GM21360 (cell line): Measurements from ENCODE around the gene SCPEP1.

ENCODE experiments used
- ATAC-seq: cut with Tn5 transposase; IDR thresholded peaks from one replicate; pipeline ENCODE4 v1.9.1; 2021; ENCODE audit warnings: mild to moderate bottlenecking, moderate library complexity; ENCODE audit not compliant: unreplicated experiment

Gene SCPEP1

DNA sequence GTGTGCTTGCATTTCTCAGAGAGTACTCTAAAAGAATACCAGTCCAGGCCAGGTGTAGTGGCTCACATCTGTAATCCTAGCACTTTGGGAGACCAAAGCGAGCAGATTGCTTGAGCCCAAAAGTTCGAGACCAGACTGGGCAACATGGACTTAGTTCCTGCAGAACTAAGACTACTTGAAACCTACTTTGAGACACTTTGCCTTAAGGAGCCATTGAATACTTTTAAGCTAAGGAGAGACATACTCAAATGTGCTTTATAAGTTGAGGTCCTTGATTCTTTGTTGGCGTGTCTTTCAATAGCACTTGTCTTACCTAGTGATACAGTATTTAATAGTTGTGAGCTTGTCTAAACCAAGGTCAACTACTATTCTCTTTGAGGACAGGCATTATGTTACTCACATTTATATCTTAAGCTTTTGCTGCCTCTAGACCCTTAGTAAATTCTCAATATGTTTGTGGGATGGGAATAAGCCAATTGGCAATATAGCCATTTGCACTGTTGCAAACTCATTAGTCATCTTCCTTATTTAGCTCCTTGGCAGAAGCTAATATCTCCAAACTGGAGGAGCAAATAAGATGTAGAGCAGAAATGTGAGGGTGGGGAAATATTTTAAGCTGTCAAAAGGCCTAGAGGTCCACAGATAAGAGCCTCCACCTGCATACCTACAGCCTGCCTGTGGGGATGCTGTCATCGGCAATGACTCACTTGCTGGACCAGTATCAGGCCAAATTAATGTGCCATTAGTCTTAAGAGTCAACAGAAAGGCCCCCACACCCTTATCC lies 16.3 kb downstream of the SCPEP1 start:
- ATAC-seq: no peak

DNA sequence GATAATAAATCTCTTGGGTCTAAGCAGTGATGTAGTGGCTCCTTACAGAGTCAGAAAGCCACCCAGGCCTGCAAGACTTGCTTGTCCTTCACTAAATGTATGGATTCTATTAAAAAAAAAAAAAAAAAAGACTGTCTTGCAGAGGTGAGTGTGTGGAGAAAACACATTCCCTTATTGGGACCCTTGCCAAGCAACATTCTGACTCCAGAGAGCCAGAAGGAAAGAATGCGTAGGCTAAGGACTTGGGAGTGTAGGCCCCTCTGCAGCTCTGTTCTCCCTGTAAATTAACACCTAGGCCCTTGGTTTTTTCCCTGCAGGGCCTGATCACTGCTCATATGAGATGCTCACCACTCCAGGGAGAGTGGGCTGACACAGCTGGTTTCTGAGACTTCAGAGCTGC lies 17.8 kb downstream of the SCPEP1 start:
- no peak for ATAC-seq

DNA sequence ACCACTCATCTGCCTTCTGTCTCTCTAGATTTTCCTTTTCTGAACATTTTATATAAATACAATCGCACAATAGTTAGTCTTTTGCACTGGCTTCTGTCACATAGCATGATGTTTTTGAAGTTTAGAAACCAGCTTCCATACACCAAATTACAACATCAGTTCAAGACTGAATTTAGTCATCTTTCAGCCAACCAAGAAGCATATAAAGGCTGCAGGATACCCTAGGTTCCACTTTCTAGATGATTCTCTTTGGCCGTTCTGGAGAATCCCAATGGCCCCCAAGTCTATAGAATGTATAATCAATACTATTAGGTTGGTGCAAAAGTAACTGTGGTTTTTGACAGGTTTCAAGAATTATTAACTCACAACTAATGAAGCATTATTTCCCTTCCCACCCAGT lies 19.4 kb downstream of the SCPEP1 start:
- ATAC-seq: no peak

DNA sequence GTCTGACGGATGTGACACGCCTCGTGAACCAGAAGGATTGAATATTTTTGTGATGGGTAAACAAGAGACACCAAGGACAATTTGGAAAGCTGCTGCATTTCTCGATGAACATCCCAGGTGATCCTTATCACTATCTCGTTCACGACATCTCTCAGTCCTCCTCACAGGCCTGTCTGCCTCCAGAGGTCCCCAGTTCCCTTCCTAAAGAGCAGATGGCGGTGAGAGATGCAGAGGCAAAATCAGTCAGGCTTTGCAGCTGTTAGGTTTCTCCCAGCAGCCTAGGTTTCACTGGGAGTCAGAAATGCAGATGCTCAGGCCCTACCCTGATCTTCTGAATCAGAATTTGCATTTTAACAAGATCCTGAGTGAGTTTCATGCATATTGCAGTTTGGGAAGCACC lies 23.6 kb downstream of the SCPEP1 start:
- ATAC-seq: no peak

DNA sequence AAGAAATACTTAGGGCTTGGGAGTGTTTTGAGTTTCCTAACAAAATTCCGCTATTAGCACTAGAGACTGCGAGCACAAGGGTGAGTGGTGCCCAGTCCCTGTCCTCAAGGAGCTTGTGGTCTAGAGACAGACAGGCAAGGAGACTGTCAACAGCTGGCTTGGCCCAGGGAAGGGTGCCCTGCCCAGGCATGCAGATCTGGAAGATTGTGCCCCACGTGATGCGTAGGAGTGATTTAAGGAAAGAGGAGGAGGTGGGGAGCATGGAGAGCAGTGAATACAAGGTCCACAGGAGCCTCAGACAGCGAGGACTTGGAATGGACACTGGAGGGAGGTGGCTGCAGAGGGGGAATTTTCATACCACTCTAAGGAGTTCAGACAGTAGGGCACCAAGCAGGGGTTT lies 25.0 kb downstream of the SCPEP1 start:
- ATAC-seq: no peak

DNA sequence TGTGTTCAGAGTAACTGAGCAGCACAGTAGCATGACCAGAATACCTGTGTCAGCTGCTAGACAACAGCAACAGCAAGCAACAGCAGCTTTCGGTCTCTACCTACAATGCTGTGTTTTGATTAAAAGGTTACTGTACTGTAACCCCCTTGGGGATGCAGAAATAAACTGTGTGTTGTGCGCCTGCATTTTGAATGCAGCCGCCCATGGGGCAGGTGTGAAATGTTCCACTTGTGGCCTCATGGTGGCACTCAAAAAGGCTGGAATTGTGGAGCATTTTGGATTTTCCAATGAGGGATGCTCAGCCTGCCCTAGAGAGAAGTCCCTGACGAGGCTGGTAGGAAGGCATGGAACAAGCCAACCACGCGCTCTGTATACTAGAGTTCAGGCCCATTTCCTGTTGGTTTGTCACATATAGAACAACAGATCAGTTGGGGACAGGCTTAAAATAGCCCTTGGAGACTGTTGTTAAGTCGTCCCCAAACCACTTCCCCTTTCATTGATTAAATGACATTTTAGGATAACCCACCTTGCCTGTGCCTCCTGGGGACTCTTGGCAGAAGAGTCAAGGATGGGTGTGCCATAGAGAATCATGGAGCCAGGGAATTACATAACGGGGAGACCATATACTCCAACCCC lies 27.1 kb downstream of the SCPEP1 start:
- peak; percentile 81 for ATAC-seq

DNA sequence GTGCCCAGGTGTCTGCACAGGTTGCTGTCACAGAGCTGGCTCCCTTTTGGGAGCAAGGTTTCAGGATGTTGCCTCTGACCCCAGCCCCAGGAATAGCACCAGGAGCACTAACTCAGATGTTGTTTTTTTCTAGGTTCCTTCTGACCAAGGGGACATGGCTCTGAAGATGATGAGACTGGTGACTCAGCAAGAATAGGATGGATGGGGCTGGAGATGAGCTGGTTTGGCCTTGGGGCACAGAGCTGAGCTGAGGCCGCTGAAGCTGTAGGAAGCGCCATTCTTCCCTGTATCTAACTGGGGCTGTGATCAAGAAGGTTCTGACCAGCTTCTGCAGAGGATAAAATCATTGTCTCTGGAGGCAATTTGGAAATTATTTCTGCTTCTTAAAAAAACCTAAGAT lies 28.1 kb downstream of the SCPEP1 start:
- ATAC-seq: no peak

DNA sequence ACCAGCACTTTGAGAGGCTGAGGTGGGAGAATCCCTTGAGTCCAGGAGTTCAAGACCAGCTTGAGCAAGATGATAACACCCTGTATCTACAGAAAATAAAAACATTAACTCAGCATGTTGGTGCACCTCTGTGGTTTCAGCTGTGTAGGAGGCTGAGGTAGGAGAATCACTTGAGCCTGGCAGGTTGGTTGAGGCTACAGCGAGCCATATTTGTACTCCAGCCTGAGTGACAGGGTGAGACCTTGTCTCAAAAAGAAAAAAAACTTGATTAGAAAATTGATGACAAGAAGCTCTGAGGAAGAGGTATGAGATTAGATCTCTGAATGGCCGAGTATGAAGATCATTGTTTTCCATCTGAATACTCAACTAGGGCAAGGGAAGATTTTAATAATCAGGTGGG lies 31.0 kb downstream of the SCPEP1 start:
- ATAC-seq: no peak

DNA sequence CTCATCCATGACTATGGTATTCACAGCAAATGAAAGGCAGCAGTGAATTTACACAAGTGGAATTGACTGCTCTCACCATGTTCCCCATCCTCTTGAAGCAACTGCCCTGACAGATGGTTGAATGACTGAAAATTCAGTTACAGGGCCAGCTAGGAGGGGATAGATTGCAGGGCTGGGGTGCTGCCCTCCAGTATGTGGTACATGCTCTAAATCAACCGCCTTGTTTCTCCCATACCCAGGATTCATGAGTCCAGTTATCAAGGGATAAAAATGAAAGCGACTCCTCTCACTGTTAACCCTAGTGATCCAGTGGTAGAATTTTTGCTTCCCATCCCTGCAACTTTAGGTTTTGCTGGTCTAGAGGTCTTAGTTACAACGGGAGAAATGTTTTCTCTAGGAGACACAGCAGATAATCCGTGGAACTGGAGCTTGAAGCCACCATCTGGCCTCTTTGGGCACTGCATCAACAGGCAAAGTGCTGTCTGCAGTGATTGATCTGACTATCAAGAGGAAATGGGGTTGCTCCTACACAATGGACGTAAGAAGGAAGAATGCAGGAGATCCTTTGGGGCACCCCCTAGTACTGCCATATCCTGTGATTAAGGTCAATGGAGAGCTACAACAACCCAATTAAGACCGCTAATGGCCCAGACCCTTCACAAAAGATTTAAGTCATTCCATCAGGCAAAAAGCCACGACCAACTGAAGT lies 32.0 kb downstream of the SCPEP1 start:
- ATAC-seq: no peak

DNA sequence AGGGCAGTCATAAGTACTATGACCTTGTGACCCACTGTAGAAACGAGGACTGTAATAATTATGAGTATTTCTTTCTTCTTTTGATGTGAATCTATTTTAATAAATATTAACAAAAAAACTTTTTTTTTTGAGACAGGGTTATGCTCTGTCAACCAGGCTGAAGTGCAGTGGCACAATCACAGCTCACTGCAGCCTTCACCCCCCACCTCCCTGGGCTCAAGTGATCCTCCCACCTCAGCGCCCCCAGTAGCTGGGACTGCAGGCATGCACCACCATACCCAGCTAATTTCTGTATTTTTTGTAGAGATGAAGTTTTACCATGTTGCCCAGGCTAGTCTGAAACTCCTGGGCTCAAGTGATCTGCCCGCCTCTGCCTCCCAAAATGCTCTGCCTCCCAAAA lies 32.6 kb downstream of the SCPEP1 start:
- ATAC-seq: no peak

DNA sequence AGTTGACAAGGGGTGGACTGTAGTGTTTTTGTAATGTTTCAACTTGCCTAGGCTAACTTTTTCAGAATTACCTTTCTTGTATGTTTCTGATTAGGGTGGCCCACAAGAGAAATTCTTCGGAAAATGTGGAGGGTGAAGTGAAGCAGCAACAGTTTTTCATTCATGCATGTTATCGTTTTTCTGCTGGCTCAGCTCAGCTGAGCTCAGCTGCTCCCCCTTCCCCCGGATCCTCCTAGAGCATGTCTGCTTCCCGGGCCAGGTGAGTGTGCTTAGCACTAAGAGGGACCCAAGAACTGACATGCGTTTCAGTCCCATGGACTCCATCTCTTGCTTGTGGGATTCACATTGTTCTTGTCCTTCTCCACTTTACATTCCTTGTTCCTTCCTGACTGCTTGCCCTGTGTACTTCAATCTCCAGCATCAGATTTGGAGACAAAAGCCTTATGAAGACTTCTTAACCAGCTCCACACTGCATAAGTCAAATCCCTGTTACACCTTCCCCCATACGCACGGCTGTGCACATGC lies 33.6 kb downstream of the SCPEP1 start:
- no peak for ATAC-seq

DNA sequence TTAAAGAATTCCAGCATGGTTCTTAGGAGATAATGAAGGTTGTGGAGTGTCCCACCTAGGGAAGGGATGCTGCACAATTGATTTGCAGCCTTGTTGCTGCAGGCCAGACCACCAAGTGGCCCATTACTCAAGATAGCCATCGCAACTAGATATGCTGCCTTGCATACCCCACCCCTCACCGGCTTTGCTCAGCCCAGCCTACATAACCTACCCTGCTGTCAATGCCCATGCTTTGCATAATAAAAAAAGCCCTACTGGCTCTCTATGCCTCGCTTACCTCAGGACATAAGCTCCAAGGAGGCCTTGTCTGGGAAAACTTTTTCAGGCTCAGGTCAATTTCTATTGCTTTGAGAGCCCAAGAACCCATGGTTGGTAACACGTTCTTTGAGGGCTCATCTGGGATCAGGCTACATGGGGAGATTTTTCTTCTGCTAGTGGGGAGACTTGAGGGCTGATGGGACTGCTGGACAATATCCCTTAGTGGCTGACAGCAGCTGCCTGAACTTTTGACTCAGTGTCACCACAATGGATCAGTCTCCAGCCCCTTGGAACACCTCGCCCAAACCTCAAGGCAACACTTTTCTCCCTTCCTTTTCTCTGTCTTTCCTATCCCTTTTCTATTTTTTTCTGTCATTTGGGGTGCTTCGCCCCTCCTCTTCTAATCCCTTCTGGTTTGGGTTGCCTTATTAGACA lies 38.3 kb downstream of the SCPEP1 start:
- no peak for ATAC-seq

DNA sequence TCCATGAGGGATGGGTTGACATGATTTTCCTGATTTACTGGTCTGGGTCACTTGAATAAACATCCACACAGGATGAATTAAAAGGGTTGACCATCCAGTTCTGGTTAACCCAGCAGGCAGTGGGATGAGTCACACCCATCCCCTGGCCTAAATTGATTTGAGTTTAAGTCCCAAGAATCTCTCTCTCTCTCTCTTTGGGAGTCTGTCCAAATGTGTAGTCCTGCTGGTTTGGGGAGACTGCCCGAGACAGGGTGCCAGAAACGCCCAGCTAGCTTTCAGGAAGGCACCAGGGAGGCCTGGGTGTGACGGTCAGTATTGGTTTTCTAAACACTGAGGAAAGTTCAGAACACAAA lies 38.8 kb downstream of the SCPEP1 start:
- ATAC-seq: no peak

DNA sequence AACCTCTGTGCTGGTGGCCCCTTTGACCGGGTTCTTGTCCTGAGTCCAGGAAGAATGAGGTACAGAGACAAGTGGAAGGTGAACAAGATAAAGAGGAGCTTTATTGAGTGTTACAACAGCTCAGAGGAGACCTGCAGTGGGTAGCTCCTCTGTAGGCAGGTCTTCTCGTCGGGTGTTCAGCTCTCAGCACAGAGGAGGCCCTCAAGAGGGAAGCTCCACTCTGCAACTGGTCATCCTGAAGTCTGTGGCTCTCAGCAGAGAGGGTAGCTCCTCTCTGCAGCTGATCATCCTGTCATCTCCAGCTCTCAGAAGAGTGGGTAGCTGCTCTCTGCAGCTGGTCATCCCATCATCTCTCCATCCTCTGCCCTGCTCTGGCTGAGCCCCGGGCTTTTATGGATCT lies 39.7 kb downstream of the SCPEP1 start:
- no peak for ATAC-seq

DNA sequence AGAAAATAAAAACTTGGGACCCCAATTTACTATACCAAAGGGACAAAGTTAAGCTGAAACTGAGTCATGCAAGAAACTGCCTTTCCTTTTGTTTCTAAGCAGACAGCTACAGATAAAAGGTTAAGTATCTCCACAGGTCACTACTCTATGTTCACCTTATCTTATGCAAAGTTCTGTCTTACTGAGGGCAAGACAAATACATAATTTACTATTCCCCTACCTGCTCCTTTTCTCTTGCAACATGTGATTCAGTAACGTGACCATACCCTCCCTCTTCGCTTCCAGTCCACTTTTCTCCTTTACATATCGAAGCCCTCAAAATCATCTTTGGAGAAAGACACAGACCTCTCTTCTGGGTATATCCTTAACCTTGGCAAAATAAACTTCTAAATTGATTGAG lies 42.3 kb downstream of the SCPEP1 start:
- no peak for ATAC-seq

DNA sequence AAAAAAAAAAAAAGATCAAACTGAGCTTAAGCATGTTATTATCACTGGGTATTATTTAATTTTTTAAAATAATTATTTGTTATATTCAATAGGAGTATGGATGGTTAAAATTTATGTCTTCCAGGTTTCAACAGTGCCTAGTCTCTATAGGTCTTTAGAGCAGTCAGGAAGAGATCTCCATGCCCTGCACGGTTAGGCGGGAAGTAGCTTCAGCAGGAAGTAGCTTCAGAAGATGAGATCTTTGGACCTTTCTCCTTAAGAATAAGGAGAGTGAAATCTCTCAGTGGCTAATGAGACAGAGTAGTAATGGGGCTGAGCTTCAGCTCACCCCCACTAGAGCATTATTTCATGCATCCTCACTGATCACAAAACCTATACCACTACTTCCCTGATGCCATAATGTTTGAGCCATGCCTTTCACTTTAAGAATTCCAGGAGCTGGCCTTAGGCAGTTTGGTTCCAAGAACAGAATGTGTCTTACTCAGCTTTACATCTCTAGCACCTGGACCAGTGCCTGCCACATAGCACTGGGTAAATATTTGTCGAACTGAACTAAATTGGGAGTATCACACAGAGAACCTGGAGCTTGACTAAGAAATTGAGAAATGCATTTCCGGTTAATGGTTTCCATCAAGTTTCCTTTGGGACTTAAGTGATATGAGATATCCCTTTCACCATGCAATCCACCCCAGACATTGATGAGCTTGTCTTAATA lies 43.5 kb downstream of the SCPEP1 start:
- no peak for ATAC-seq

DNA sequence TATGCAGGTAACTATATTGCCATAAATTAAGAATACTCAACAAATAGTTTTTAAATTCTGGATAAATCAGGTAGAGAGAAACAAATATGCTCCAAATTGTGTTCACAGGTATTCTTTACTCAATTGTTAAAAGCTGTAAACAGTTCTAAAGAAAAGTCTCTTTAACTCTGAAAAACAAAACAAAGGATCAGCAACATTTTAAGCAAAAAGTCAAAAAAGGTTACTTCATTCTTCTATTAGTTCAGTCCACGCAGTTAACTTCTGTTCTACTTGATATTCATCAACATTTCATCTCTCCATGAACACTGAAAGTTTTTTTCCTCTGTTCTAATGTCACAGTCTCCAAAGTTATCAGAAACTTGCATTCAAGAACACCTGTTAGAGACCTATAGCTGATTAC lies 47.9 kb downstream of the SCPEP1 start:
- no peak for ATAC-seq

DNA sequence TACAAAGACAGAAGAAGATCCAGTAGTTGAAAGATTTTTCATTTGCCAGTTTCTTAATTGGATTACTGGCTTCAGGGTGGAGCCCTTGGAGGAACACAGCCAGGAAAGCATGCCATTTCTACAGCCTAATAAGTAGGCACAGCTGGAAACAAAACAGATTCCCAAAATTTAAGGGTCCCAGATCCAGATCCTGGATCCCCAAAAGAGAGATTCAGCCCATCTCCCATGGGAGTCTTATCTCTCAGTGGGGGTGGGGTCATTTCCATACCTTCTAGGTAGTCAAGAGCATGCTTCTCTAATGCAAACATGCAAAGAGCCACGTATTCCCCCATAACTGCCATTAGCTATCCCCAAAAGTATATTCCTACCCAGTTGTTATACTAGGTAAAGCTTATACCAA lies 49.9 kb downstream of the SCPEP1 start:
- no peak for ATAC-seq

DNA sequence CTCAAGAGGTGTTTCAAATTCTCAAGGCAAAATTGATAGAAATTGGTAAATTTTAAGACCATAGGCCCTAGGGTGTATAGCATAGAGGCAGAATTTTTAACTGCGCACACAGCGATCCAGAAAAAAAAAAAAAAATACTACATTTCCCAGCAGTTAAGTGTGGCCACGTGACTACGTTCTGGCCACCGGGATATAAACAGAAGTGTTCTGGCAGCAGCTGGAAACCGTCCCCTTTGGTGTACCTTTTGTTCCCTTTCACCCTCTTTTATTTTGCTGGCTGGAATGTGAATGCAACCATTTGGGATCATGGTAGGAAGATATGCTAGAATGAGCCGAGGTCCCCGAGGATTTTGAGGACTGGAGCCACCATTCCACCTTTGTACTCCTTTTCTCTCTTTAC lies 54.4 kb downstream of the SCPEP1 start:
- no peak for ATAC-seq

DNA sequence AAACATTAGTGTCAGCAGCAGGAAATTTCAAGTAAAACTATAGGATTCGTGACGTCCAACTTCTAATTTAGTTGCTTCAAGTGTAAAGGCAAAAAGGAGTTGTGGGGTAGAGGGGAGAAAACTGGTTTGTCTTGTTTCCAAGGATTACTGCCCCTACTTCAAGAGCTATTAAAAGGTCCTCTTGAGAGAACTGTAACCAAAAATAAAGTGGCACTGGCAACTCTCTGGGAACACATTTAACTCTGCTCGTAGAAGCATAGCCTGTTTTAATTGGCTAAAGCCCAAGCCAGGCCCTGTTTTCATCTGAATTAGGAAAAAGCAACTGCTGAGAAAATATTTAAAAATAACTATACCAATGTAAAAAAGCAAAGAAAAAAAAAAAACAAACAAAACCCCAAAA lies 55.4 kb downstream of the SCPEP1 start:
- no peak for ATAC-seq
